Mesenteric fat pad (tissue), 1 donor: ENCODE results near the gene SLC7A5. TPM values are rescaled to one million over a fixed set of nuclear protein-coding genes. Genes with fewer than 3 reads are reported as not detected.
"Not testable (repeated sequence)": the region's sequence is repeated elsewhere in the genome, so short reads cannot be mapped to it uniquely, and the experiment has no call there.

Source experiments
- DNase-seq: peaks from one replicate; pipeline ENCODE4 v3.0.0-alpha.2; 2020; ENCODE audit warnings: low spot score
- long read RNA-seq: library from polyadenylated mRNA; unstranded; transcript quantifications from one replicate; pipeline ENCODE4 v2.0.0, GENCODE V29; 2020
- total RNA-seq: library from RNA; stranded (reverse); fragmentation: NEBNext Ultra II Directional; extraction: Animal tissue kit (Norgen Biotek cat#: 25700); gene quantifications from one replicate; pipeline ENCODE4 v1.2.1, GENCODE V29; 2021
- donor health status: DM: yes; HTN: yes; CAD: no.

SLC7A5 gene
- total RNA-seq, result 9.4 TPM
- long read RNA-seq, full-length matches to known transcripts, result 1 of 16 reads
- long read RNA-seq, partial matches to known transcripts, result 2 of 16 reads
- long read RNA-seq, other reads (novel, unspliced or antisense), result 13 of 16 reads

GRCh38 chr16:87869061-87869878 is at the start of gene SLC7A5:
SLC7A5 (minus strand) TSS chr16:87869507; CDS start chr16:87869422, 85 bp downstream.
- DNase-seq, result peak; percentile 95

GRCh38 chr16:87918338-87918737 is 49.0 kb upstream of the SLC7A5 start:
- DNase-seq, result no peak

- DNase-seq, result no peak
Observed at GRCh38 chr16:87917503-87917902, 48.2 kb upstream of the SLC7A5 start.

GRCh38 chr16:87914812-87915211 is 45.5 kb upstream of the SLC7A5 start:
- no peak for DNase-seq

- not testable (repeated sequence) for DNase-seq
Observed at GRCh38 chr16:87914021-87914725, 44.9 kb upstream of the SLC7A5 start.

GRCh38 chr16:87912691-87913090 is 43.4 kb upstream of the SLC7A5 start:
- not testable (repeated sequence) for DNase-seq

GRCh38 chr16:87911106-87911763 is 41.9 kb upstream of the SLC7A5 start:
- not testable (repeated sequence) for DNase-seq

GRCh38 chr16:87909203-87909935 is 40.1 kb upstream of the SLC7A5 start:
- peak; percentile 92 for DNase-seq

GRCh38 chr16:87908101-87908500 is 38.8 kb upstream of the SLC7A5 start:
- not testable (repeated sequence) for DNase-seq

- not testable (repeated sequence) for DNase-seq
Observed at GRCh38 chr16:87905521-87905920, 36.2 kb upstream of the SLC7A5 start.

- DNase-seq, result not testable (repeated sequence)
Observed at GRCh38 chr16:87904963-87905362, 35.7 kb upstream of the SLC7A5 start.

- not testable (repeated sequence) for DNase-seq
Observed at GRCh38 chr16:87900489-87900888, 31.2 kb upstream of the SLC7A5 start.

- no peak for DNase-seq
Observed at GRCh38 chr16:87897521-87898505, 28.5 kb upstream of the SLC7A5 start.

GRCh38 chr16:87896924-87897520 is 27.7 kb upstream of the SLC7A5 start:
- DNase-seq, result not testable (repeated sequence)

- not testable (repeated sequence) for DNase-seq
Observed at GRCh38 chr16:87896176-87896890, 27.0 kb upstream of the SLC7A5 start.

- no peak for DNase-seq
Observed at GRCh38 chr16:87895641-87896141, 26.4 kb upstream of the SLC7A5 start.

GRCh38 chr16:87894005-87894404 is 24.7 kb upstream of the SLC7A5 start:
- DNase-seq, result not testable (repeated sequence)

GRCh38 chr16:87891764-87892163 is 22.5 kb upstream of the SLC7A5 start:
- DNase-seq, result no peak
